NCI-H2081 treated with DMSO at 0.1 percent for 48 hours (cell line): Measurements from ENCODE around the gene ABHD17A.
A peak's percentile ranks its signal among the peaks of the same experiment; 100 is the strongest.
"Not testable (repeated sequence)": the region's sequence is repeated elsewhere in the genome, so short reads cannot be mapped to it uniquely, and the experiment has no call there.

Experiments
- DNase-seq: peaks from one replicate; lab custom pipeline; 2025; lab: John Stamatoyannopoulos, UW

ABHD17A gene

GRCh38 chr19:1910177-1910576 is 24.9 kb upstream of the ABHD17A start:
- no peak for DNase-seq

- DNase-seq: no peak
These were observed 24.4 kb upstream of the ABHD17A start for GRCh38 chr19:1909761-1910080.

- no peak for DNase-seq
These were observed 23.0 kb upstream of the ABHD17A start for GRCh38 chr19:1908364-1908678.

GRCh38 chr19:1907563-1908363 is 22.5 kb upstream of the ABHD17A start:
- DNase-seq: no peak

- DNase-seq: no peak
These were observed 21.8 kb upstream of the ABHD17A start for GRCh38 chr19:1906985-1907562.

- no peak for DNase-seq
These were observed 20.6 kb upstream of the ABHD17A start for GRCh38 chr19:1905863-1906375.

- DNase-seq: peak; percentile 82
These were observed 20.0 kb upstream of the ABHD17A start, which contains the start of the genes ADAT3 and SCAMP4 for GRCh38 chr19:1905110-1905862. TSS of gene ADAT3 (plus strand) at chr19:1905399. CDS start at chr19:1912048, 6,649 bp downstream. TSS of gene SCAMP4 (plus strand) at chr19:1905399. CDS start at chr19:1915020, 9,621 bp downstream.

GRCh38 chr19:1904860-1905109 is 19.5 kb upstream of the ABHD17A start:
- no peak for DNase-seq

GRCh38 chr19:1902923-1903322 is 17.6 kb upstream of the ABHD17A start:
- no peak for DNase-seq

- DNase-seq: no peak
These were observed 16.7 kb upstream of the ABHD17A start for GRCh38 chr19:1901940-1902404.

GRCh38 chr19:1896508-1896907 is 11.2 kb upstream of the ABHD17A start:
- DNase-seq: no peak

- no peak for DNase-seq
These were observed 8.5 kb upstream of the ABHD17A start for GRCh38 chr19:1893791-1894190.

- DNase-seq: no peak
These were observed 4.6 kb upstream of the ABHD17A start for GRCh38 chr19:1889907-1890306.

- no peak for DNase-seq
These were observed 3.1 kb upstream of the ABHD17A start for GRCh38 chr19:1888385-1888784.

- DNase-seq: not testable (repeated sequence)
These were observed 1.1 kb upstream of the ABHD17A start for GRCh38 chr19:1886360-1886759.

- no peak for DNase-seq
These were observed 469 bp downstream of the ABHD17A start for GRCh38 chr19:1884719-1885334.

GRCh38 chr19:1884291-1884718 is 991 bp downstream of the ABHD17A start:
- DNase-seq: no peak

GRCh38 chr19:1883784-1884183 is 1.5 kb downstream of the ABHD17A start:
- DNase-seq: no peak

GRCh38 chr19:1882786-1883692 is 2.3 kb downstream of the ABHD17A start:
- DNase-seq: no peak

GRCh38 chr19:1882089-1882785 is 3.1 kb downstream of the ABHD17A start:
- no peak for DNase-seq
